HUES6 (cell line): ENCODE data around the gene ABCA4.

Experiments used
- H3K27ac ChIP-seq: 2 replicates; pipeline ENCODE4 v1.7.0; 2013; ENCODE audit warnings: low read depth, mild to moderate bottlenecking, low read length, inconsistent platforms
- H3K27me3 ChIP-seq: 2 replicates; pipeline ENCODE4 v1.6.1; 2013; ENCODE audit warnings: low read length; ENCODE audit not compliant: control insufficient read depth, insufficient read depth
- H3K36me3 ChIP-seq: 2 replicates; pipeline ENCODE4 v1.6.1; 2013; ENCODE audit warnings: low read length; ENCODE audit not compliant: control insufficient read depth, insufficient read depth
- H3K4me1 ChIP-seq: 2 replicates; pipeline ENCODE4 v1.6.1; 2013; ENCODE audit warnings: low read length; ENCODE audit not compliant: control insufficient read depth, insufficient read depth
- H3K4me3 ChIP-seq: 2 replicates; pipeline ENCODE4 v1.5.1; 2013; ENCODE audit warnings: low read depth, low read length
- H3K9ac ChIP-seq: one replicate; pipeline ENCODE4 v1.6.1; 2013; ENCODE audit warnings: mild to moderate bottlenecking, low read length
- H3K9me3 ChIP-seq: 2 replicates; pipeline ENCODE4 v1.6.1; 2013; ENCODE audit warnings: low read depth, low read length; ENCODE audit not compliant: control insufficient read depth, insufficient read depth

ABCA4 gene

GRCh38 chr1:94048413-94049164 lies 72.4 kb downstream of the ABCA4 start:
- H3K27me3 ChIP-seq = no peaks in the 10 kb centered on the region
- H3K27ac ChIP-seq = no peak overlapping the region
- no peaks in the 10 kb centered on the region for H3K36me3 ChIP-seq
- H3K9me3 ChIP-seq = no peaks in the 10 kb centered on the region
- no peak overlapping the region for H3K9ac ChIP-seq
- no peak overlapping the region for H3K4me3 ChIP-seq
- peaks cover 21% of the 10 kb centered on the region for H3K4me1 ChIP-seq

GRCh38 chr1:94047949-94048348 lies 73.0 kb downstream of the ABCA4 start:
- no peaks in the 10 kb centered on the region for H3K27me3 ChIP-seq
- no peaks in the 10 kb centered on the region for H3K9me3 ChIP-seq
- no peak overlapping the region for H3K4me3 ChIP-seq
- H3K36me3 ChIP-seq = no peaks in the 10 kb centered on the region
- peaks cover 21% of the 10 kb centered on the region for H3K4me1 ChIP-seq
- no peak overlapping the region for H3K27ac ChIP-seq
- H3K9ac ChIP-seq = no peak overlapping the region

GRCh38 chr1:94045465-94046056 lies 75.4 kb downstream of the ABCA4 start:
- Histone ChIP-seq H3K36me3 (no peaks in the 10 kb centered on the region), H3K4me3 (peak overlapping the region; percentile 12; the same call in 1 of the 2 replicates), H3K27ac (no peak overlapping the region), H3K9ac (no peak overlapping the region), H3K27me3 (no peaks in the 10 kb centered on the region), H3K9me3 (no peaks in the 10 kb centered on the region), H3K4me1 (peaks cover 21% of the 10 kb centered on the region)

- Histone ChIP-seq H3K36me3 (no peaks in the 10 kb centered on the region), H3K4me3 (no peak overlapping the region), H3K9ac (no peak overlapping the region), H3K4me1 (peaks cover 22% of the 10 kb centered on the region), H3K27me3 (no peaks in the 10 kb centered on the region), H3K9me3 (no peaks in the 10 kb centered on the region), H3K27ac (no peak overlapping the region)
These were observed 76.1 kb downstream of the ABCA4 start for GRCh38 chr1:94044891-94045290.

GRCh38 chr1:94044290-94044790 lies 76.6 kb downstream of the ABCA4 start:
- no peak overlapping the region for H3K4me3 ChIP-seq
- no peak overlapping the region for H3K9ac ChIP-seq
- peaks cover 25% of the 10 kb centered on the region for H3K4me1 ChIP-seq
- H3K27ac ChIP-seq = no peak overlapping the region
- no peaks in the 10 kb centered on the region for H3K27me3 ChIP-seq
- H3K9me3 ChIP-seq = no peaks in the 10 kb centered on the region
- H3K36me3 ChIP-seq = no peaks in the 10 kb centered on the region

- Histone ChIP-seq H3K36me3 (no peaks in the 10 kb centered on the region), H3K27me3 (no peaks in the 10 kb centered on the region), H3K9ac (no peak overlapping the region), H3K9me3 (no peaks in the 10 kb centered on the region), H3K27ac (no peak overlapping the region), H3K4me1 (peaks cover 23% of the 10 kb centered on the region), H3K4me3 (no peak overlapping the region)
These were observed 77.1 kb downstream of the ABCA4 start for GRCh38 chr1:94043738-94044289.

- no peak overlapping the region for H3K9ac ChIP-seq
- no peaks in the 10 kb centered on the region for H3K9me3 ChIP-seq
- H3K4me3 ChIP-seq = no peak overlapping the region
- no peaks in the 10 kb centered on the region for H3K36me3 ChIP-seq
- H3K27ac ChIP-seq = no peak overlapping the region
- no peaks in the 10 kb centered on the region for H3K27me3 ChIP-seq
- peaks cover 9% of the 10 kb centered on the region; the same call in 1 of the 2 replicates for H3K4me1 ChIP-seq
These were observed 78.6 kb downstream of the ABCA4 start for GRCh38 chr1:94042388-94042787.

- Histone ChIP-seq H3K27me3 (no peaks in the 10 kb centered on the region), H3K27ac (no peak overlapping the region), H3K36me3 (no peaks in the 10 kb centered on the region), H3K4me3 (no peak overlapping the region), H3K9me3 (no peaks in the 10 kb centered on the region), H3K4me1 (peaks cover 9% of the 10 kb centered on the region; the same call in 1 of the 2 replicates), H3K9ac (no peak overlapping the region)
These were observed 80.9 kb downstream of the ABCA4 start for GRCh38 chr1:94039871-94040569.

GRCh38 chr1:94039514-94039870 lies 81.5 kb downstream of the ABCA4 start:
- H3K27me3 ChIP-seq = no peaks in the 10 kb centered on the region
- H3K9me3 ChIP-seq = no peaks in the 10 kb centered on the region
- H3K4me1 ChIP-seq = peaks cover 8% of the 10 kb centered on the region; the same call in 1 of the 2 replicates
- no peak overlapping the region for H3K9ac ChIP-seq
- no peak overlapping the region for H3K4me3 ChIP-seq
- no peaks in the 10 kb centered on the region for H3K36me3 ChIP-seq
- no peak overlapping the region for H3K27ac ChIP-seq

- Histone ChIP-seq H3K9me3 (no peaks in the 10 kb centered on the region), H3K27ac (no peak overlapping the region), H3K36me3 (no peaks in the 10 kb centered on the region), H3K9ac (no peak overlapping the region), H3K4me3 (no peak overlapping the region), H3K4me1 (peaks cover 4% of the 10 kb centered on the region; the same call in 1 of the 2 replicates), H3K27me3 (no peaks in the 10 kb centered on the region)
These were observed 82.4 kb downstream of the ABCA4 start for GRCh38 chr1:94038511-94038910.
